Measurements from ENCODE around the gene WNK1.

WNK1 gene

DNA sequence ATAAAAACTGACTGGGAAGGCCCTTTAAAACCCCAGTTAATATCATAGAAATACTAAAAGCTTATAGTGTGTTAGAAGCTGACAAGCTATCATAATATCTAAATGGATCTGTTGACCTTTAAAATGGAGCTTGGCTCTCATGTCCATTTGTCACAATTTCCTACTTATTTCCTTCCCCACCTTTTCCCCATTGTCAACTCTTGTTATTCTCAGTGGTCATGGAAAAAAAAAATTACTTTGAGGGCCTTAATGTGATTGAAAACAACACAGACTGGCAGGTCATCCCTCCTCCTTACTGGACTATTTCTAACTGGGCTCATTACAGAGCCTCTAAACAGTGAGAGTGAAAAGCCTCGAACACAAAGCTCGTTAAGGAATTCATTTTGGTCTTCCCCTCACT lies 13.7 kb upstream of the WNK1 start:
- H3K27ac ChIP-seq, result peak overlapping the region in 5 of 21 experiments; percentile 21 to 60 (median 51)
- H3K4me3 ChIP-seq, result no peak overlapping the region

DNA sequence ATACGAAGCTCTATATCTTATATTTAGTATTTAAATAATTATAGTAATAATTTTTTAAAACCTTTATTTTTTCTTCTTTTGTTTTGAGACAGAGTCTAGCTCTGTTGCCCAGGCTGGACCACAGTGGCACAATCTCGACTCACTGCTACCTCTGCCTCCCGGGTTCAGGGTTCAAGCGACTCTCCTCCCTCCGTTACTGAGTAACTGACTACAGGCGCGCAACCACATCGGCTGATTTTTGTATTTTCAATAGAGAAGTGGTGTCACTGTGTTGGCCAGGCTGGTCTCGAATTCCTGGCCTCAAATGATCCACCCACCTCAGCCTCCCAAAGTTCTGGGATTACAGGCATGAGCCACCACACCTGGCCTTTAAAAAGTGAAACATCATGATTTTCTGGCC lies 13.0 kb upstream of the WNK1 start:
- Histone ChIP-seq H3K4me3 (no peak overlapping the region), H3K27ac (peak overlapping the region in 5 of 21 experiments; percentile 21 to 60 (median 49))

DNA sequence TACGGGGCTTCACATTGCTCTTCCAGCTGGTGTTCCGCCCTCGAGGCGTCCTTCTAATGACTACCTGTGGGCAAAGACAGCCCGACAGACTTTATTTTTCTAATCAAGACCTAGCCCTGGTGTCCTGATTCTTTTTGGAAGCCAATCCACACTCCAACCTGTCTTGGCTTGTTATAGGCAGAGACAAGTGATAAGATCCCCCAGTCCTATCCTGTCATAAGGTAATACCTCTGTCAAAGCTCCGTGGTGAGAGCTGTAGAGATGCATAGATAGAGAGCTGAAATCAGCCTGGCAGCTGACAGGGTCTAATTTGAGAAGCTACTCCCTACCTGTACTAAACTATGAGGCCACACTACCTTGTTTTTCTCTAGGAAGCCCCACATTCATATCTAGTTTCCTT lies 11.5 kb upstream of the WNK1 start:
- peak overlapping the region in 5 of 21 experiments; percentile 22 to 64 (median 57) for H3K27ac ChIP-seq
- H3K4me3 ChIP-seq, result no peak overlapping the region

DNA sequence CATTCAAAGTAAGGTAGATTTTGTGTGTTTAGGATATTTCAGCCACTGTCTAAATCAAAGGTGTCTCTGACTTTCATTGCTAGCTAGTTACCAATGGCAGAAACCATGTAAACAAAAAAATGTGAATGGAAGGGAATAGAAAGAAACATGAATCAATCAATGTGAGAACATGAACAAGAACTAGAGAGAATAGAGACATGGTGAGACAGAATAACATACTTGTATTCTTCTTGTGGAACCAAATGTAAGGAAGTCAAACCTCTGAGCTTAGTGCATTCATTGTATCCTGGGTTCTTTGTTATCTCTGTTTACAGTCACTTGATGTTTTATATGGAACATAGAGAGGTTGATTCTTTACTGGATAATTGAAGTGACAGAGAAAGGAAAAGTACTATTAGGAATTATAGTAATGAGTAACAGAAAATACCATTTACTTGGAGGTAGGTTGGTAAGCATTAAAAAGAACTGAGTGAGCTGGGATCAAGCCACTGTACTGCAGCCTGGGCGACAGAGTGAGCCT lies 2.6 kb upstream of the WNK1 start:
- Histone ChIP-seq H3K4me3 (no peak overlapping the region), H3K27ac (peak overlapping the region in 18 of 21 experiments; percentile 61 to 99 (median 82))

DNA sequence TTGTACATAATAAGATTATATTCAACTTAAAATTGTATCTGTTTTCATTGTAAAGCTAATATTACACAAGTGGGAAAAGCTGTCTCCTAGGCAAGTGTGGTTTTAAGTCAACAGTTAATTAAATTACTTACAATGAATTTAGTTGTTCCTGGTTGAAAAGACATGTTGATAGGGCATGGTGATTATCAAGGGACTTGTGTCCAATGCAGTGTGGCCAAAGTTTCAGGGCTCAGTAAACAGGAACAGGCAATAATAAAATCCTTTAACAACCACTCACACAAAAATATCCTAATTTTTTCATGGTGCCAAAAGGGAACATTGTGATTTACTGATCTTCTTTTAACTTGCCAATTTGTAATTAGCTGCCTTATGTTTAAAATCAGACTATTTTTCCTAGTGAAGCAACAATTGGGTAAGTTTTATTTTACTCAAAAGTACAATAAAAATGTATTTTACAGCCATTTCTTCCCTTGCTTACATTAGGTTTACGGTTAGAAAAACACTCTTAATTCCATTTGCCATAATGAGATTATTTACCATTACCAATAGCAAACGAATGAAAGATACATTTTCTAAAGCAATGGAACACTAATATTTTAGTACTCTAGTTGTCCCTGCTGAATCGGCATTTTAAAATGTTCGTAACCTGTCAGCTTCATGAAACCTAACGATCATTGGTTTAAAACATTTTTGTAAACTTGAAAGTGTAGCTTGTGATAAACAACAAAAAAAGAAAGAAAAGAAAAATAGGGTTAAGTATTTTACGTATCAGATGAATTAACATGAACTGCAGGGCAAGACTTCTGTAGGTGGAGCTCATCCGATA lies 1.8 kb upstream of the WNK1 start:
- peak overlapping the region in 20 of 21 experiments; percentile 61 to 99 (median 82) for H3K27ac ChIP-seq
- H3K4me3 ChIP-seq, result peak overlapping the region; percentile 57 to 91 (median 90)

DNA sequence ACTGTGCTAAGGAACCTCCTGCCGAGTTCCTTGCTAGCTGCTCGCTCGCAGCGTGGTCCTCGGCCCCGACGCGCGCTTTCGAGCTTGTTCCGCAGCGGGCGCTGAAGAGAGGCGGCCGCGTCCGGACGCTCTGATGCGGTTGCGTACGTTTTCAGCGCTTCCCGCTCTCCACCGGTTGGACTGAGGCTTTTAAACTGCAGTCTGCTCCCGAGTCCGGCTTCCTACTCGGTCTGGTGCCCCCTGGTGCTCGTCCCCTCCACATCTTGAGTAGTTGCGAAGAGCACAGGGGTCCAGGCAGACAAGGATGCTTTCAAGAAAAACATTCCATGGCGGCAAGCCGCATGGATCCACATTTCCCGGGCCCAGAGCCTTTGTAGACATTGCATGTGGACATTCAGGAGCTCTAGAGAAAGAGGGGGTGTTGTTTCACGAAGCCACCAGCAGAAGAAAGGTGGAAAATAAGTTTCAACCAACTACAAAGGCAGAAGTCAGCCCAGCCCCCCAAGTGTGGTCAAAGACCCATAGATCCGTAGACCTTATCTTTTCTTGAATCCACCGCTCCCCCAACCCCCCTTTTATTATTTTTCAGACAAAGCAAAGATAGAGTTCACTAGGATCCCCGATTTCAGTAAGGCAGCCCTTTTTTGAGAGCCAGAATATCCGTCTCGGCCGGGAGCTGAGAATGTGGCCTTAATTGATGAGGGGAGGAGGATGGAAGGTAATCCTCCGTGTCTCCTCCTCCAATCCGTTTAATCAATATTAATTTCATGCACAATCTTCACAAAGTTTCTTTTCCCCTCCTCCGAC lies 984 bp upstream of the WNK1 start:
- Histone ChIP-seq H3K27ac (peak overlapping the region in 20 of 21 experiments; percentile 61 to 99 (median 82)), H3K4me3 (peak overlapping the region; percentile 57 to 91 (median 90))

DNA sequence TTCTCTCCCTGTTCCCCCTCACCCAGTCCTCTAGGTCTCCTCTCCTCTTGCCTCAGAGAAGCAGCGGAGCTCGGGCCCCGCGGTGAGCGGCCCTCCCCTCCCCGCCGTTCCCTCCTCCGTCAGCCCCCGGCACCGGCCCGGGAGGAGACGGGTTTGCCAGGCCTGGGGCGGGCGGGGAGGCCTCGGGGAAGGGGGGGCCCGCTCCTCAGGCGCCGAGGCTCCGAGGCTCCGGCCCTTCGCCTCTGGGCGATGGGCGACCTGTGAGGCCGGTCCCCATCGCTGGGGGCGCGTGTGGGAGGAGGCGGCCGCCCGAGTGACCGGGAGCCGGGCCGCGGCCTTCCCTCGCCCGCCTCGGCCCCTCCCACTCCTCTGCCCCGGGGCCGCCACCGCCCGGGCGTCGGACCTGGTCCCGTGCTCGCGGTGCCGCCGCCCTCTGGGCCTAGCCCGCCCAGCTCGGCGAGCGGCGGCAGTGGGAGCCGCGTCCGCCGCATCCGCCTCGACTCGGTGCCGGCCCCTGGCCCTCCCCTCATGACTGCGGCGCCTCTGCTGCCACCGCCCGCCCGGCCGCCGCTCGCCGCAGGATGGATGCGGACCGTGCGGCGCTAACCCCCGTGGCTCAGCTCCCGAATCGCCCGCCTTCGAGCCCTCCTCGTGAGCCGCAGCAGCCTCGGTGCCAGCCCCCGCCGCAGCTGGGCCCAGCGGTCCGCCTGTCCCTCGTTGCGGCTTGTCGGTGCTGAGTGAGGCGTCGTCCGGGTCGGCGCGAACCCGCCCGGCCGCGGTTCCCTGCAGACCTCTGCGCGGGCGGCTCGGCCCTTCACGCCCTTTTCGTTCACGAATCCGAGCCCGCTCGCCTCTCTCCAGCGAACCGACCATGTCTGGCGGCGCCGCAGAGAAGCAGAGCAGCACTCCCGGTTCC lies 574 bp downstream of the WNK1 start:
- peak overlapping the region; percentile 91 to 99 (median 98) for H3K27ac ChIP-seq
- H3K4me3 ChIP-seq, result peak overlapping the region; percentile 57 to 91 (median 90)

DNA sequence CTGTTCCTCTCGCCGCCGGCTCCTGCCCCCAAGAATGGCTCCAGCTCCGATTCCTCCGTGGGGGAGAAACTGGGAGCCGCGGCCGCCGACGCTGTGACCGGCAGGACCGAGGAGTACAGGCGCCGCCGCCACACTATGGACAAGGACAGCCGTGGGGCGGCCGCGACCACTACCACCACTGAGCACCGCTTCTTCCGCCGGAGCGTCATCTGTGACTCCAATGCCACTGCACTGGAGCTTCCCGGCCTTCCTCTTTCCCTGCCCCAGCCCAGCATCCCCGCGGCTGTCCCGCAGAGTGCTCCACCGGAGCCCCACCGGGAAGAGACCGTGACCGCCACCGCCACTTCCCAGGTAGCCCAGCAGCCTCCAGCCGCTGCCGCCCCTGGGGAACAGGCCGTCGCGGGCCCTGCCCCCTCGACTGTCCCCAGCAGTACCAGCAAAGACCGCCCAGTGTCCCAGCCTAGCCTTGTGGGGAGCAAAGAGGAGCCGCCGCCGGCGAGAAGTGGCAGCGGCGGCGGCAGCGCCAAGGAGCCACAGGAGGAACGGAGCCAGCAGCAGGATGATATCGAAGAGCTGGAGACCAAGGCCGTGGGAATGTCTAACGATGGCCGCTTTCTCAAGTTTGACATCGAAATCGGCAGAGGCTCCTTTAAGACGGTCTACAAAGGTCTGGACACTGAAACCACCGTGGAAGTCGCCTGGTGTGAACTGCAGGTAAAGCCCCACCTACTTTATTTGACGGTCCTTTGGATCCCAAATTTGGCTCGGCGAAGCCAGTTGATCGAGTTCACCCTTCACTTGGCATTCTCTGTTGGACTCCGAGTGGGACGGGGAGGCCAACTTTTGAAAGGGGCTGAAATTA lies 1.5 kb downstream of the WNK1 start:
- H3K27ac ChIP-seq, result peak overlapping the region; percentile 91 to 99 (median 98)
- H3K4me3 ChIP-seq, result peak overlapping the region; percentile 57 to 91 (median 90)

DNA sequence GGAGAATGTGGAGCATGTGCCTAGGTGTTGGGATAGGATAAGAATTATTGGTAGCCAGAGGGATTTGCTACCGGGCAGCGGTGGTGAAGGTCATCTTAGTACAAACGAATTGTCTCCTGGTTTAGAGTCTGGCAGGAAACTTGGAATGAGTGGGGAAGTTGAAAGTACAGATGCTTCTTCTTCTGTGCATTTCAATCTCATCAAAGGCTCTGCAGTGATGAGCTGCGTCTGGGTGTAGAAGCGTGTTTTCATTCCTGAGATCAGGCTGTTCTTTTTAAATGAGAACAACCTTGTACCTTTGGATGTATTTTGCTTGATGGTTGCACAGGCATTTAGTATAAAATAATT lies 2.1 kb downstream of the WNK1 start:
- Histone ChIP-seq H3K4me3 (peak overlapping the region; percentile 57 to 91 (median 90)), H3K27ac (peak overlapping the region in 20 of 21 experiments; percentile 50 to 99 (median 98))

DNA sequence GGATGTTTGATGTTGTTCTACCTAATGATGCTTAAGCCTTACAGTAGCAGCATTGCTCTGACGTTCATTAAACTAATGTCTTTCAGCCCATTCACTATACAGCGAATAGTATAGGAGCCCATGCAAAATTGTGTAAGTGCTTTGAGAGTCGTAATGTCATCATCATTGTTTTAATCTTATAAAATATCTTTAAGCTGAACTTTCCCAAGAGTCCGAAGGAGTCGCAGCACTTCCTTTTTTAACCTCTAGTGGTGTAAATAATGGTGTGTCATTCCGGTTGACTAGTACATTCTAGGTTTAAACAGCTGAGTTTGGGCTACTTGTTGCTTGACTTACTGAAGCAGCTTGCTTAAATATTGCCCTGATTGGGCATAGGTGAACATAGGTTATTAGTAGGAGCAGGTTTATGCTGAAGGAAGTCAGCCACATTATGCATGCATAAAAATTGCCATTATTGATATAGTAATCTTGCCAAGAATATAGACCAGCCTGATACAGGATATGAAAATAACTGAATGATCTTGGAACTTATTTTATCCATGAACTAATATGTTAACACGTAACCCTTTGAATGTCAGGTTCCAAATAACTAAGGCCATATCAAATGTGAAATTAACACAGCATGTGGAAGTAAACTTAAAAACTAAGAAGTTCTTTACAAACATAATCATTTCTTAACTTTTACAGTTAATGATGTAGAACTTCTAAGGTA lies 2.6 kb downstream of the WNK1 start:
- H3K27ac ChIP-seq, result peak overlapping the region in 19 of 21 experiments; percentile 50 to 99 (median 98)
- peak overlapping the region; percentile 57 to 91 (median 90) for H3K4me3 ChIP-seq

DNA sequence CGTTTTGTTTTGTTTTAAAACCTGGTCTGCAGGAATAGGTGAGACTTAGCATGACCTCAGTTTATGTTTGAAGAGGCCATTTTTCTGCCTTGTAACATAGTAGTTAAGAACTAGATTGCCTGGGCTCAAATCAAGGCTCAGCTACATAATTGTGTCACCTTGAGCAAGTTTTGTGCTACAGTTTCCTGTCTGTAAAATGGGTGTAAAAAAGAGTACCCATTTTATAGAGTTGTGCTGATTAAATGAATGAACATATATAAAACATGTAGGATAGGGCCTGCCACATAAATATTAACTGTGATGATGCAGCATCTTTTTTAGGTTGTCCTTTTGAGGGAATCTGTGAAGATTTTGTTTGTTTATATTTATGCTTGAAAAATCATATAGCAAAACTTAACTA lies 7.2 kb downstream of the WNK1 start:
- peak overlapping the region in 1 of 7 experiments; percentile 90 for H3K4me3 ChIP-seq
- no peak overlapping the region for H3K27ac ChIP-seq

DNA sequence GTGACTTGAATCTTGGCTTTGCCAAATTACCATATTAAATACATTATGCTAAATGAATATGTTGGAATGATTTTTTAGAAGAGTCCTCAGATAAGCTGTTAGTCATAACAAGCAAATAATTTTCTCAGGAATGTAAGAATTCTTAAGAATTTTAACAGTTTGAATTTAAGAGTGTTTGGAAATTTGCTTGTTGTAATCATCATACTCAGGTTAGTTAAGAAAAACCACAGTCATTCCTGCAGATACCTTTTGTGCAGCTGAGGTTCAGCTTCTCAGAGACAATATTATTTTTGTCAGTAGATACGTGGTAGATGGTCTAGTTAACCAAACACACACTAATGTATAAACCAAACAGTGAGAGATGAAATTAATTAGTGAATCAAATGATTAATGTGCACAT lies 8.9 kb downstream of the WNK1 start:
- Histone ChIP-seq H3K4me3 (no peak overlapping the region), H3K27ac (no peak overlapping the region)

DNA sequence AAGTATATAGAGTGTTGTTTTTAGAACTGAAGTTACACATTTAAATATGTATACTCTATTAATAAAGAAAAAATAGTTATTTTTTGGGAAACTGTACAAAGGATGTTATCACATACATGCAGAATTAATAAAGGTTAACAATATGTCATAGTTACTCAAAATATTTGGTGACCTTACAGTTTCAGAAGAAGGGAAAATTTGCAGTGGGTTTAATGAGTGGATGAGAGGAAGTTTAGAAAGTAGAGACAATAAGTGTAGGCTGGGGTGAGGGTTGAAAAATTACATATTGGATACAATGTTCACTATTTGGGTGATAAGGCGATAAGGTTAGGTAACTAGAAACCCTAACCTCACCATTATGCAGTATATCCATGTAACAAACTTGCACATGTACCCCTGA lies 13.5 kb downstream of the WNK1 start:
- no peak overlapping the region for H3K27ac ChIP-seq
- H3K4me3 ChIP-seq, result no peak overlapping the region

DNA sequence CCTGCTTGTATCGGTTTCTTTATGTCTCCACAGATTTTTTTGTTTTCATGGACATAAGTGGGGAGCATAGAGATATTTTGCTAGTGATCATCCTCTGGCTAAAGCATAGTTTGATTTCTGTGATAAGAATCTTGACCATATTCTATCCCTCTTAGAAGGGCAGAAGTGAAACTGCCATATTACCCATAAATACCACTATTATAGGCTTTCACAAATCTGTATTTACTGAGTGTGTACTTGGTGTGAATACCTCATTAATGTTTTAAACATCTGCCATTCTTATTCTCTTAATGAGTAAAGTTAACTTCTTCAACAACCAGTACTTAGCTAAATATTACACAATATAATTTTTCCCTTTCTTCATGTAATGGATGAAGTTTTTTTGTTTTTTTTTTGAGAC lies 16.1 kb downstream of the WNK1 start:
- no peak overlapping the region for H3K4me3 ChIP-seq

DNA sequence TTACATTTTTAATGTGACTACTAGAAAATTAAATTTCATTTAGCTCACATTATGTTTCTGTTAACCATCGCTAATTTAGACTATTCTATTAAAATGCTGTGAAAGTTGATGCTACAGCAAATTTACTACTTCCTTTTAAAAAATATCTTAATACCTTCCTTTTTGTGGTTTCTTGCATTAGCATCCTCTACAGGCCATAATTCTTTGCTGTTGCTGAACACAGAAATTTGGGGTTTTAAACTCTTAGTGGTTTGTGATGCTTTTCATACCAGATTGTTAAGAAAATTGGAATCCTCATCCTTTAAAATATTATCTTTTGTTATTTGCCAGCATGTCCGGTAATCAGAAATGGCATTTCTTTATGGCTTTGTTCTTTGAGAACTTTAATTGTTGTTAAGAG lies 18.1 kb downstream of the WNK1 start:
- H3K27ac ChIP-seq, result peak overlapping the region in 1 of 21 experiments; percentile 0
- H3K4me3 ChIP-seq, result no peak overlapping the region

More for the DNA sequence above, 16.1 kb downstream of the WNK1 start:
- peak overlapping the region in 1 of 21 experiments; percentile 6 for H3K27ac ChIP-seq

DNA sequence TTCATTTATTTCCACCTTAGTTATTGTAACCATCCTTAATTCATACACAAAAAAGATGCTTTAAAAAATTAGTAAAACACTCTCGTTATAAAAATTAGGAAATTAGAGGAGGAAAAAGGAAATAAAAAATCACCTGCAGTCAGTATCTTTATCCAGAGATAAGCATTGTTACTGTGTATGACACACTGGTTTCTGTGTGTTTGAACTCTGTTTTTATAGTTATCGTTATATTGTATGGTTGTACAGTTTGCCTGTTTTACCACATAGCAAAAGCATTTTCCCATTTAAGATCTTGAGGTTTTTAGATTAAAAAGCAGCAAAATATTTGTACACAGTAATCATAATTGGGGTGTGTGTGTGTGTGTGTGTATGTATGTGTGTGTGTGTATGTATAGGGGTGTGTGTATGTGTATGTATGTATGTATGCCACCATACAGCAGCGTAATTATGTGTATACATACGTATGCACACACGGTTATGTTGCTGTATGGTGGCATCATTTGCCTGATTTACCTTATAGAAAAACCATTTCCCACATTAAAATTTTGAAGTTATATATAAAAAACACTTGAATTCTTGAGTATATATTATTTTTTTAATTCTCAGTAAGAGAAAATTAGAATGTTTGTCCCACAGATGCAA lies 19.8 kb downstream of the WNK1 start:
- no peak overlapping the region for H3K4me3 ChIP-seq
- no peak overlapping the region for H3K27ac ChIP-seq

DNA sequence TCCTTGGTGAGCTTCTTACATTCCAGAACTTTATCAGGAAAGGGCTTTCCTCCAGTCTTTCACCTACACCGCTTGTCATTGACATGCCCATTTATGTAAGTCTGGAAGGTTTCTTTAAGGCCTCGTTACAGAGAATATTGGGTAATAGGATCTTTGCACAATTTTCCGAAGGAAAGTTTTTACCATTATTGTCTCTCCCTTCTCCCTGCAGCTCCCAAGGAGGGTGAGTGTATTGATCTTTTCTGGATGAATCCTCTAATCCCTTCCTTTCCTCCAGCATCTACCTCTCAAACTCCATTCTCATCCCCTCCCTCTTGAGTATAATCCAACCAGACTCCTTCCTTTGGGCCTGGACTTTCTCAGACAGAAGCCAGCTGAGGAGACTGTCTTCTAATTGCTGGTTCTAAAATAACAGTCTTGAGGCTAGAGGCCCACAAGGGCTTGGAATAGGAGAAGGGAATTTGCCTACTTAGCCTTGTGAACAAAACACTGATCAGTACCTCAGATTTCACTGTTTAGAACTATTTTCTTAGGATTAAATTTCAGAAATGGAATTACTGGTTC lies 21.8 kb downstream of the WNK1 start:
- peak overlapping the region in 7 of 21 experiments; percentile 1 to 60 (median 31) for H3K27ac ChIP-seq
- no peak overlapping the region for H3K4me3 ChIP-seq

Measured in skin epidermis (tissue), 12 donors.